K562 (cell line): ENCODE measurements around the gene CATSPER1. TPM values are rescaled to one million over a fixed set of nuclear protein-coding genes. Genes with fewer than 3 reads are reported as not detected.

ENCODE experiments used
- ATAC-seq: fragments of 200-7000 bp; cut with Tn5 transposase; 3 replicates; pipeline ENCODE4 v1.9.1; 2020; ENCODE audit warnings: moderate library complexity
- BruUV-seq: library from RNA; stranded (reverse); fragments of 400-500 nt; replicated peaks from 2 replicates; lab custom pipeline; 2021; lab: Mats Ljungman, UMichigan
- CTCF ChIA-PET: fragments of 300-600 bp; formaldehyde crosslinking; extraction: SDS; loops from one replicate; lab custom pipeline; 2021; ENCODE audit warnings: low intra/inter-chr PET ratio; lab: Yijun Ruan, JAX
- POLR2A ChIA-PET: fragments of 300-600, 350-650 bp; sonication (Branson Sonifier 250); formaldehyde crosslinking; extraction: SDS; loops from one replicate; lab custom pipeline; 2021; ENCODE audit warnings: antibody characterized with exemption, inconsistent platforms; lab: Yijun Ruan, JAX
- DNase-seq, 4 experiments: peaks; one replicate each; pipeline versions ENCODE4 v3.0.0 to v3.0.0-alpha.2; 2011 to 2018; ENCODE audit warnings: low spot score in 3 of 4, mixed read lengths in 3 of 4; ENCODE audit errors: extremely low read depth in 1 of 4
- FAIRE-seq: peaks from 2 replicates; lab custom pipeline; 2011; peaks lifted over from hg19 to GRCh38; lab: Jason Lieb, UNC
- H2AFZ ChIP-seq: 2 replicates; pipeline ENCODE4 v1.6.0; 2011; ENCODE audit warnings: low read depth, low read length, control low read depth, inconsistent platforms
- H3K27ac ChIP-seq: fragments of 200-600 bp; 3 replicates; pipeline ENCODE4 v1.8.0; 2011; ENCODE audit warnings: low read depth, mild to moderate bottlenecking, control low read depth, inconsistent platforms, low read length, moderate library complexity, mixed read lengths; ENCODE audit errors: extremely low read depth
- H3K27me3 ChIP-seq, 2 experiments: fragments of 300-600 bp in 1 of 2; 2 replicates in 1 of 2; 3 replicates in 1 of 2; pipeline versions ENCODE4 v1.6.0 to v1.8.0; 2011; ENCODE audit warnings: inconsistent platforms in 2 of 2, low read length in 2 of 2, mild to moderate bottlenecking in 1 of 2, mixed read lengths in 1 of 2, moderate library complexity in 1 of 2; ENCODE audit not compliant: control insufficient read depth in 2 of 2, insufficient read depth in 2 of 2
- H3K36me3 ChIP-seq: fragments of 300-600 bp; 3 replicates; pipeline ENCODE4 v1.8.0; 2011; ENCODE audit warnings: mild to moderate bottlenecking, low read length, inconsistent platforms; ENCODE audit not compliant: control insufficient read depth, insufficient read depth
- H3K4me1 ChIP-seq, 2 experiments: fragments of 200-600 bp in 1 of 2; replicated peaks in 1 of 2; 2 replicates in 1 of 2; 3 replicates in 1 of 2; pipeline versions ENCODE4 v1.5.1 to v1.8.0; 2011; ENCODE audit warnings: inconsistent platforms in 2 of 2, low read length in 2 of 2, mild to moderate bottlenecking in 1 of 2, mixed read lengths in 1 of 2, moderate library complexity in 1 of 2; ENCODE audit not compliant: control insufficient read depth in 2 of 2, insufficient read depth in 2 of 2
- H3K4me2 ChIP-seq: 2 replicates; pipeline ENCODE4 v1.6.1; 2011; ENCODE audit warnings: low read length, control low read depth, inconsistent platforms, mixed read lengths; ENCODE audit not compliant: insufficient read depth
- H3K4me3 ChIP-seq: fragments of 200-600 bp; sonication (generic), shearing (Covaris generic); 2 replicates; pipeline ENCODE4 v1.5.1; 2016; ENCODE audit warnings: control low read depth, inconsistent platforms
- H3K79me2 ChIP-seq: fragments of 200-600 bp; 3 replicates; pipeline ENCODE4 v1.8.0; 2011; ENCODE audit warnings: low read length, inconsistent platforms; ENCODE audit not compliant: control insufficient read depth, insufficient read depth
- H3K9ac ChIP-seq, 2 experiments: 2 replicates each; pipeline versions ENCODE4 v1.6.0 to v1.6.1; 2011; ENCODE audit warnings: low read depth in 2 of 2, low read length in 2 of 2, control low read depth in 1 of 2, inconsistent platforms in 1 of 2, mild to moderate bottlenecking in 1 of 2, mixed read lengths in 1 of 2; ENCODE audit not compliant: insufficient read depth in 1 of 2
- H3K9me1 ChIP-seq: one replicate; pipeline ENCODE4 v1.6.0; 2011; ENCODE audit warnings: inconsistent platforms, mild to moderate bottlenecking, low read length, moderate library complexity; ENCODE audit not compliant: control insufficient read depth, insufficient read depth
- H3K9me3 ChIP-seq: replicated peaks from 2 replicates; pipeline ENCODE4 v1.5.1; 2011; ENCODE audit warnings: low read depth, low read length, inconsistent platforms; ENCODE audit not compliant: control insufficient read depth, insufficient read depth
- H4K20me1 ChIP-seq: replicated peaks from 2 replicates; pipeline ENCODE4 v1.6.1; 2011; ENCODE audit warnings: low read length, inconsistent platforms, mixed read lengths; ENCODE audit not compliant: control insufficient read depth, insufficient read depth
- CBX2 ChIP-seq: fragments of 200-600 bp; sonication (generic); IDR thresholded peaks from one replicate; pipeline ENCODE4 v1.6.1; 2012; ENCODE audit warnings: mild to moderate bottlenecking, low read length, inconsistent platforms; ENCODE audit not compliant: insufficient read depth, poor library complexity, severe bottlenecking
- KAT7 ChIP-seq: sonication (generic); formaldehyde crosslinking; IDR thresholded peaks from 2 replicates; pipeline ENCODE4 v1.8.0; 2022; ENCODE audit warnings: missing genetic modification reagents, mild to moderate bottlenecking, borderline replicate concordance
- KHSRP ChIP-seq: fragments of 450-650 bp; IDR thresholded peaks from 2 replicates; pipeline ENCODE4 v1.6.1; 2017
- MAFG ChIP-seq: fragments of 450-650 bp; conservative IDR thresholded peaks from 2 replicates; pipeline ENCODE4 v1.6.1; 2016; ENCODE audit warnings: missing genetic modification characterization, missing compliant biosample characterization
- SMAD2 ChIP-seq: fragments of 150-350 bp; IDR thresholded peaks from 2 replicates; pipeline ENCODE4 v1.6.1; 2014; ENCODE audit warnings: low read depth, mild to moderate bottlenecking, low read length
- ZNF282 ChIP-seq: sonication (generic); formaldehyde crosslinking; IDR thresholded peaks from 2 replicates; pipeline ENCODE4 v1.8.1; 2023; ENCODE audit warnings: missing genetic modification reagents
- WGBS: fragments of 100-300 bp; shearing (Covaris generic); methylation state at CpG from one replicate; pipeline ENCODE4 v1.1.6; 2016; ENCODE audit warnings: low coverage, mixed read lengths; ENCODE audit not compliant: insufficient coverage; ENCODE audit errors: missing lambda C conversion rate; 5-methylcytosine and 5-hydroxymethylcytosine counted together
- in situ Hi-C: fragments of 300-500 bp; cut with MboI; formaldehyde crosslinking; loops from 4 replicates; pipeline ENCODE4 v1.15.0; 2018; ENCODE audit warnings: inconsistent platforms, mixed read lengths
- intact Hi-C: fragments of 100-400 bp; cut with micrococcal nuclease; formaldehyde crosslinking; loops from 2 replicates; pipeline ENCODE4 v1.14.2; 2022
- polyA plus RNA-seq, 8 experiments: library from polyadenylated mRNA; depleted of rRNA in 4 of 8; stranded (reverse) in 5 of 8; unstranded in 3 of 8; fragments of >200 nt; fragmentation: Nextera tagmentation in 2 of 8; fragmentation: Illumina TruSeq in 1 of 8; extraction: Ambion mirVana in 2 of 8; extraction: Trizol in 1 of 8; gene quantifications; 2 replicates each; pipeline versions ENCODE4 v1.2.1 to v1.2.3, GENCODE V29; 2011 to 2014; ENCODE audit warnings: inconsistent platforms in 1 of 8, missing spikeins in 1 of 8
- total RNA-seq, 7 experiments: library from RNA; depleted of rRNA in 6 of 7; stranded (reverse); fragments of >200 nt in 6 of 7; fragmentation: Illumina TruSeq in 2 of 7; extraction: Trizol in 2 of 7; gene quantifications; 2 replicates each; pipeline versions ENCODE4 v1.2.1 to v1.2.3, GENCODE V29; 2011 to 2021; ENCODE audit warnings: low replicate concordance in 1 of 7
- TF ChIP-seq, protein P1 (sequence below): fragments of 150-350 bp; IDR thresholded peaks from 2 replicates; pipeline ENCODE4 v1.6.1; 2014; ENCODE audit warnings: low read depth, mild to moderate bottlenecking, low read length, borderline replicate concordance
- TF ChIP-seq, protein P2 (sequence below), 2 experiments: IDR thresholded peaks in 1 of 2; conservative IDR thresholded peaks in 1 of 2; 2 replicates each; pipeline ENCODE4 v1.6.1; 2016; ENCODE audit warnings: low read depth in 2 of 2, mild to moderate bottlenecking in 1 of 2, missing compliant biosample characterization in 1 of 2, missing genetic modification characterization in 1 of 2, moderate library complexity in 1 of 2
- TF ChIP-seq, protein P3 (sequence below): fragments of 250-450 bp; sonication (Bioruptor Pico); IDR thresholded peaks from 2 replicates; pipeline ENCODE4 v1.4.0; 2020; ENCODE audit warnings: borderline replicate concordance
- TF ChIP-seq, protein P4 (sequence below): fragments of 250-450 bp; sonication (Bioruptor Pico); IDR thresholded peaks from 2 replicates; pipeline ENCODE4 v1.8.0; 2022; ENCODE audit warnings: inconsistent platforms

CATSPER1 gene
- total and polyA plus RNA-seq, 9 of the 15 experiments (the other 6 are each of a cell fraction or from before 2014, with no cell fraction given): 0.21 to 3.3 (median 0.76) TPM

DNA sequence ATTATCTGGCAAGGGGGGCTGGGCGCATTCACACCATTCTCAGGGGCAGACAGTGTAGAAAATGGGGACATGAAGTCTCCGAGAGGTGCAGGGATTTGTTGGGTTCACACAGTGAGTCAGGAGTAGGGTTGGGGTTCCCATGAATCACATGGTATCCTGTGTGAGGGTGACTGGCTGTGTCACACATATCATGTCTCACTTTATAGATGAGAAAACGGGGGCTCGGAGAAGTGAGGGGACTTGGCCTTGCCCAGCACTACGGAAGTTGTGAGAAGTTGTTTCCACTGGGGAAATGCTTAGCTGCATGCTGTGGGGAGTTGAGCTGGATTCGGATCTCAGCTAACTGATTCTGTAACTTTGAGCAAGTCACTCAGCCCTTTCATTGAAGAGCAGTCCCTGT, 18.5 kb upstream of the CATSPER1 start:
- ChIA-PET CTCF (interaction anchor here (1.9 kb wide), 1 partner anchor 56 kb away, joined by 5 read pairs; no protein-coding TSS in a partner anchor), POLR2A (interaction anchor here (0.6 to 1.5 kb wide), 7 partner anchors 10 to 594 kb away, joined by 3 to 10 read pairs (median 3); no protein-coding TSS in a partner anchor)
- H3K9me1 ChIP-seq: no peaks in the 10 kb centered on the region
- H3K4me1 ChIP-seq: peaks cover 0 to 6% of the 10 kb centered on the region in 2 experiments; a peak in 2 of 5 replicates
- H2AFZ ChIP-seq: peak overlapping the region; percentile 76
- peak overlapping the region; percentile 71 for H3K4me2 ChIP-seq
- H3K9me3 ChIP-seq: no peaks in the 10 kb centered on the region
- ATAC-seq (no peak), FAIRE-seq (no peak), DNase-seq (no peak)
- H3K4me3 ChIP-seq: no peak overlapping the region
- TF ChIP-seq, protein P1, sequence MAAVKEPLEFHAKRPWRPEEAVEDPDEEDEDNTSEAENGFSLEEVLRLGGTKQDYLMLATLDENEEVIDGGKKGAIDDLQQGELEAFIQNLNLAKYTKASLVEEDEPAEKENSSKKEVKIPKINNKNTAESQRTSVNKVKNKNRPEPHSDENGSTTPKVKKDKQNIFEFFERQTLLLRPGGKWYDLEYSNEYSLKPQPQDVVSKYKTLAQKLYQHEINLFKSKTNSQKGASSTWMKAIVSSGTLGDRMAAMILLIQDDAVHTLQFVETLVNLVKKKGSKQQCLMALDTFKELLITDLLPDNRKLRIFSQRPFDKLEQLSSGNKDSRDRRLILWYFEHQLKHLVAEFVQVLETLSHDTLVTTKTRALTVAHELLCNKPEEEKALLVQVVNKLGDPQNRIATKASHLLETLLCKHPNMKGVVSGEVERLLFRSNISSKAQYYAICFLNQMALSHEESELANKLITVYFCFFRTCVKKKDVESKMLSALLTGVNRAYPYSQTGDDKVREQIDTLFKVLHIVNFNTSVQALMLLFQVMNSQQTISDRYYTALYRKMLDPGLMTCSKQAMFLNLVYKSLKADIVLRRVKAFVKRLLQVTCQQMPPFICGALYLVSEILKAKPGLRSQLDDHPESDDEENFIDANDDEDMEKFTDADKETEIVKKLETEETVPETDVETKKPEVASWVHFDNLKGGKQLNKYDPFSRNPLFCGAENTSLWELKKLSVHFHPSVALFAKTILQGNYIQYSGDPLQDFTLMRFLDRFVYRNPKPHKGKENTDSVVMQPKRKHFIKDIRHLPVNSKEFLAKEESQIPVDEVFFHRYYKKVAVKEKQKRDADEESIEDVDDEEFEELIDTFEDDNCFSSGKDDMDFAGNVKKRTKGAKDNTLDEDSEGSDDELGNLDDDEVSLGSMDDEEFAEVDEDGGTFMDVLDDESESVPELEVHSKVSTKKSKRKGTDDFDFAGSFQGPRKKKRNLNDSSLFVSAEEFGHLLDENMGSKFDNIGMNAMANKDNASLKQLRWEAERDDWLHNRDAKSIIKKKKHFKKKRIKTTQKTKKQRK: no peak
- TF ChIP-seq KHSRP (no peak), SMAD2 (no peak), MAFG (tag) (no peak), KAT7 (CRISPR knock-in tag) (no peak), ZNF282 (no peak), CBX2 (no peak)
- TF ChIP-seq, protein P2, sequence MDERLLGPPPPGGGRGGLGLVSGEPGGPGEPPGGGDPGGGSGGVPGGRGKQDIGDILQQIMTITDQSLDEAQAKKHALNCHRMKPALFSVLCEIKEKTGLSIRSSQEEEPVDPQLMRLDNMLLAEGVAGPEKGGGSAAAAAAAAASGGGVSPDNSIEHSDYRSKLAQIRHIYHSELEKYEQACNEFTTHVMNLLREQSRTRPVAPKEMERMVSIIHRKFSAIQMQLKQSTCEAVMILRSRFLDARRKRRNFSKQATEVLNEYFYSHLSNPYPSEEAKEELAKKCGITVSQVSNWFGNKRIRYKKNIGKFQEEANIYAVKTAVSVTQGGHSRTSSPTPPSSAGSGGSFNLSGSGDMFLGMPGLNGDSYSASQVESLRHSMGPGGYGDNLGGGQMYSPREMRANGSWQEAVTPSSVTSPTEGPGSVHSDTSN (CRISPR knock-in tag; IDR thresholded peaks at IDR 0.05; ENCODE audit: low read depth): no peak
- TF ChIP-seq, protein P2 (tag; conservative IDR thresholded peaks at IDR 0.05; ENCODE audit: low read depth): no peak
- TF ChIP-seq, protein P3, sequence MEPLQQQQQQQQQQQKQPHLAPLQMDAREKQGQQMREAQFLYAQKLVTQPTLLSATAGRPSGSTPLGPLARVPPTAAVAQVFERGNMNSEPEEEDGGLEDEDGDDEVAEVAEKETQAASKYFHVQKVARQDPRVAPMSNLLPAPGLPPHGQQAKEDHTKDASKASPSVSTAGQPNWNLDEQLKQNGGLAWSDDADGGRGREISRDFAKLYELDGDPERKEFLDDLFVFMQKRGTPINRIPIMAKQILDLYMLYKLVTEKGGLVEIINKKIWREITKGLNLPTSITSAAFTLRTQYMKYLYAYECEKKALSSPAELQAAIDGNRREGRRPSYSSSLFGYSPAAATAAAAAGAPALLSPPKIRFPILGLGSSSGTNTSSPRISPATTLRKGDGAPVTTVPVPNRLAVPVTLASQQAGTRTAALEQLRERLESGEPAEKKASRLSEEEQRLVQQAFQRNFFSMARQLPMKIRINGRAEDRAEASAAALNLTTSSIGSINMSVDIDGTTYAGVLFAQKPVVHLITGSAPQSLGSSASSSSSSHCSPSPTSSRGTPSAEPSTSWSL (CRISPR knock-in tag): no peak
- TF ChIP-seq, protein P4, sequence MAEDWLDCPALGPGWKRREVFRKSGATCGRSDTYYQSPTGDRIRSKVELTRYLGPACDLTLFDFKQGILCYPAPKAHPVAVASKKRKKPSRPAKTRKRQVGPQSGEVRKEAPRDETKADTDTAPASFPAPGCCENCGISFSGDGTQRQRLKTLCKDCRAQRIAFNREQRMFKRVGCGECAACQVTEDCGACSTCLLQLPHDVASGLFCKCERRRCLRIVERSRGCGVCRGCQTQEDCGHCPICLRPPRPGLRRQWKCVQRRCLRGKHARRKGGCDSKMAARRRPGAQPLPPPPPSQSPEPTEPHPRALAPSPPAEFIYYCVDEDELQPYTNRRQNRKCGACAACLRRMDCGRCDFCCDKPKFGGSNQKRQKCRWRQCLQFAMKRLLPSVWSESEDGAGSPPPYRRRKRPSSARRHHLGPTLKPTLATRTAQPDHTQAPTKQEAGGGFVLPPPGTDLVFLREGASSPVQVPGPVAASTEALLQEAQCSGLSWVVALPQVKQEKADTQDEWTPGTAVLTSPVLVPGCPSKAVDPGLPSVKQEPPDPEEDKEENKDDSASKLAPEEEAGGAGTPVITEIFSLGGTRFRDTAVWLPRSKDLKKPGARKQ: no peak
- H3K27me3 ChIP-seq: no peaks in the 10 kb centered on the region; a peak in 1 of 5 replicates
- in situ Hi-C loops: no loop called here
- WGBS: 9% methylated on average over 6 of the region's 6 CpGs
- H3K36me3 ChIP-seq: no peaks in the 10 kb centered on the region
- BruUV-seq: no TSS peak
- no peaks in the 10 kb centered on the region for H4K20me1 ChIP-seq
- intact Hi-C loops: loop anchor here (1.0 kb wide), 1 partner anchor 38 kb away; no protein-coding TSS in a partner anchor
- H3K27ac ChIP-seq: no peak overlapping the region
- no peaks in the 10 kb centered on the region for H3K79me2 ChIP-seq
- peak overlapping the region in 1 of 2 experiments; percentile 29; a peak in 1 of 4 replicates for H3K9ac ChIP-seq
